Spleen (tissue), 11 donors: ENCODE results near the gene IL32. TPM values are rescaled to one million over a fixed set of nuclear protein-coding genes. Genes with fewer than 3 reads are reported as not detected.

Experiments used
- DNase-seq: peaks from one replicate; pipeline ENCODE4 v3.0.0-alpha.2; 2020
- H3K27ac ChIP-seq, 8 donors: fragments of 200-600 bp; sonication (generic) in 7 of 8; 1 replicate in 4 of 8; 2 replicates in 4 of 8; pipeline versions ENCODE4 v1.5.0 to v1.8.0; 2016 to 2021; ENCODE audit warnings: inconsistent platforms in 4 of 8, mild to moderate bottlenecking in 4 of 8, moderate library complexity in 1 of 8
- H3K27me3 ChIP-seq, 7 donors: fragments of 200-600 bp; sonication (generic) in 6 of 7; replicated peaks in 1 of 7; 1 replicate in 4 of 7; 2 replicates in 3 of 7; pipeline versions ENCODE4 v1.5.0 to v1.8.0; 2016 to 2021; ENCODE audit warnings: inconsistent platforms in 3 of 7, mild to moderate bottlenecking in 1 of 7
- H3K36me3 ChIP-seq, 6 donors: fragments of 200-600 bp; sonication (generic) in 5 of 6; 1 replicate in 4 of 6; 2 replicates in 2 of 6; pipeline versions ENCODE4 v1.5.0 to v1.8.0; 2016 to 2021; ENCODE audit warnings: inconsistent platforms in 2 of 6
- H3K4me1 ChIP-seq, 6 donors: fragments of 200-600 bp; sonication (generic) in 5 of 6; 1 replicate in 3 of 6; 2 replicates in 3 of 6; pipeline versions ENCODE4 v1.5.0 to v1.8.0; 2016 to 2021; ENCODE audit warnings: inconsistent platforms in 3 of 6
- H3K4me3 ChIP-seq, 8 donors: fragments of 200-600 bp; sonication (generic) in 7 of 8; 1 replicate in 4 of 8; 2 replicates in 4 of 8; pipeline versions ENCODE4 v1.5.0 to v1.8.0; 2016 to 2021; ENCODE audit warnings: inconsistent platforms in 4 of 8, mild to moderate bottlenecking in 4 of 8, moderate library complexity in 2 of 8
- H3K9me3 ChIP-seq, 8 donors: fragments of 200-600 bp; sonication (generic) in 7 of 8; 1 replicate in 4 of 8; 2 replicates in 4 of 8; pipeline versions ENCODE4 v1.5.0 to v1.8.0; 2016 to 2021; ENCODE audit warnings: inconsistent platforms in 4 of 8
- POLR2A ChIP-seq, 3 donors: fragments of 450-650 bp; IDR thresholded peaks; one replicate each; pipeline ENCODE4 v1.5.1; 2017; ENCODE audit warnings: antibody characterized with exemption in 3 of 3, mild to moderate bottlenecking in 1 of 3
- POLR2AphosphoS5 ChIP-seq, 3 donors: sonication (generic); formaldehyde crosslinking; IDR thresholded peaks; one replicate each; pipeline ENCODE4 v1.5.1; 2017; ENCODE audit warnings: antibody characterized with exemption in 3 of 3
- WGBS, 5 donors: extraction: QIAGEN DNeasy Blood & Tissue Kit in 3 of 5; methylation state at CpG; one replicate each; pipeline versions ENCODE4 v1.1.5 to v1.1.7; 2013 to 2018; 5-methylcytosine and 5-hydroxymethylcytosine counted together
- intact Hi-C: fragments of 100-400 bp; cut with DNase I; formaldehyde crosslinking; loops from one replicate; pipeline ENCODE4 v1.15.0; 2023; ENCODE audit warnings: low total_unique reads
- polyA plus RNA-seq, 3 donors: library from polyadenylated mRNA; stranded (reverse); fragments of 200-250 nt; gene quantifications; one replicate each; pipeline ENCODE4 v1.2.1, GENCODE V29; 2013
- total RNA-seq, 7 donors: library from RNA; depleted of rRNA in 3 of 7; stranded (reverse); fragments of >200 nt in 3 of 7; fragmentation: NEBNext Ultra II Directional in 4 of 7; extraction: Animal tissue kit (Norgen Biotek cat#: 25700) in 4 of 7; gene quantifications; one replicate each; pipeline versions ENCODE4 v1.1.0 to v1.2.1, GENCODE V29; 2016 to 2021
- TF ChIP-seq, protein P1 (sequence below), 11 experiments: fragments of 200-600 bp in 7 of 11; fragments of 450-650 bp in 4 of 11; sonication (generic) in 4 of 11; IDR thresholded peaks in 8 of 11; conservative IDR thresholded peaks in 3 of 11; 1 replicate in 7 of 11; 2 replicates in 4 of 11; pipeline versions ENCODE4 v1.4.0 to v1.8.0; 2016 to 2021; ENCODE audit warnings: antibody characterized with exemption in 11 of 11, inconsistent platforms in 4 of 11, mild to moderate bottlenecking in 1 of 11
- donor health status: healthy with polysubstance abuse.
- donor health status: DM: no; HTN: no; CAD: no; lungs with moderate emphysema.
- donor health status: DM: no; HTN: no; CAD: no.
- donor health status: Bipolar disorder and iron deficiency.
- donor health status: healthy.
- donor health status: DM: no; HTN: no; CAD: no.
- donor health status: DM: yes; HTN: yes; CAD: no.

IL32 gene
- total and polyA plus RNA-seq, 10 donors, result 171 to 624 (median 293) TPM

DNA sequence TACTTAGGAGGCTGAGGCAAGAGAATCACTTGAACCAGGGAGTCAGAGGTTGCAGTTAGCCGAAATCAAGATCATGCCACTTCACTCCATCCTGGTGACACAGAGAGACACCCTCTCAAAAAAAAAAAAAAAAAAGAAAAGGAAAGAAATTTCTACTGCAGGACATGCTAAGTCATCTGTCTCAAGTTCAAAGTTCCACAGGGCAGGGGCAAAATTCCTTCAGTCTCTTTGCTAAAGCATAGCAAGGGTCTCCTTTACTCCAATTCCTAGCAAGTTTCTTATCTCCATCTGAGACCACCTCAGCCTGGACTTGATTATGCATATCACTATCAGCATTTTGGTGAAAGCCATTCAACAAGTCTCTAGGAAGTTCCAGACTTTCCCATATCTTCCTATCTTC, 19.1 kb downstream of the IL32 start:
- Histone ChIP-seq H3K9me3 (no peaks in the 10 kb centered on the region), H3K4me3 (no peak overlapping the region), H3K36me3 (peaks cover 0 to 5% (median 0%) of the 10 kb centered on the region in 6 donors), H3K4me1 (peaks cover 4 to 66% (median 31%) of the 10 kb centered on the region in 6 donors), H3K27me3 (no peaks in the 10 kb centered on the region), H3K27ac (peak overlapping the region in 4 of 8 donors; percentile 13 to 87 (median 84))
- intact Hi-C loops, result no loop called here
- DNase-seq, result no peak
- WGBS, 5 donors, result 61 to 92% (median 80%) methylated on average over 1 of the region's 1 CpG
- TF ChIP-seq, protein P1, sequence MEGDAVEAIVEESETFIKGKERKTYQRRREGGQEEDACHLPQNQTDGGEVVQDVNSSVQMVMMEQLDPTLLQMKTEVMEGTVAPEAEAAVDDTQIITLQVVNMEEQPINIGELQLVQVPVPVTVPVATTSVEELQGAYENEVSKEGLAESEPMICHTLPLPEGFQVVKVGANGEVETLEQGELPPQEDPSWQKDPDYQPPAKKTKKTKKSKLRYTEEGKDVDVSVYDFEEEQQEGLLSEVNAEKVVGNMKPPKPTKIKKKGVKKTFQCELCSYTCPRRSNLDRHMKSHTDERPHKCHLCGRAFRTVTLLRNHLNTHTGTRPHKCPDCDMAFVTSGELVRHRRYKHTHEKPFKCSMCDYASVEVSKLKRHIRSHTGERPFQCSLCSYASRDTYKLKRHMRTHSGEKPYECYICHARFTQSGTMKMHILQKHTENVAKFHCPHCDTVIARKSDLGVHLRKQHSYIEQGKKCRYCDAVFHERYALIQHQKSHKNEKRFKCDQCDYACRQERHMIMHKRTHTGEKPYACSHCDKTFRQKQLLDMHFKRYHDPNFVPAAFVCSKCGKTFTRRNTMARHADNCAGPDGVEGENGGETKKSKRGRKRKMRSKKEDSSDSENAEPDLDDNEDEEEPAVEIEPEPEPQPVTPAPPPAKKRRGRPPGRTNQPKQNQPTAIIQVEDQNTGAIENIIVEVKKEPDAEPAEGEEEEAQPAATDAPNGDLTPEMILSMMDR (IDR thresholded peaks at IDR 0.05 in 8 of 11, conservative IDR thresholded peaks at IDR 0.05 in 3 of 11), result no peak
- no peak for TF ChIP-seq POLR2AphosphoS5 (IDR thresholded peaks at IDR 0.05)
- no peak for TF ChIP-seq POLR2A (IDR thresholded peaks at IDR 0.05)

DNA sequence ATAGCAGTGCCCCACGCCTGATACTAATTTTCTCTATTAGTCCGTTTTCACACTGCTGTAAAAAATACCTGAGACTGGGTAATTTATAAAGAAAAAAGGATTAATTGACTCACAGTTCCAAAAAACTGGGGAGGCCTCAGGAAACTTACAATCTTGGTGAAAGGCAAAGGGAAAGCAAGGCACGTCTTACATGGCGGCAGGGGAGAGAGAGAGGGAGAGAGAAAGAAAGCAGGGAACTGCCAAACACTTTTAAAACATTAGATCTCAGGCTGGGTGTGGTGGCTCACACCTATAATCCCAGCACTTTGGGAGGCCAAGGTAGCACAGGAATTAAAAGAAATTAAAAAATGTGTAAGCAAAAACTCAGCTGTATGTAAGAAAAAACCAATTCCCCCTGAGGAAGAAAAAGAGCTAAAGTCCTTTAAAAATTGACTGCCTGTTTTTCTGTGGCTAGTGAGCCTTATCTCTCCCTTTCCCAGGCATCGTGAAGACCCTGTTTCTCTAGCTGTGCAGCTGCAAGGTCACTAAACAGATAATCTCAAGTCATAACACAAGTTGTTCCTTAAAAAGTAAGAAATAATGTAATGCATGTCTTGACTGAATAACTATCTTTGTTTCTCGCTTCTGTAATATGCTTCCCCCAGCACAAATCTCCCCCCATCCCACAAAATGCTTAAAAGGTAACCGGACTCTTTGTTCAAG, 19.7 kb downstream of the IL32 start:
- 69 to 77% (median 72%) methylated on average over 7 of the region's 7 CpGs for WGBS, 5 donors
- DNase-seq, result no peak
- Histone ChIP-seq H3K4me3 (peak overlapping the region in 1 of 8 donors; percentile 61), H3K27me3 (no peaks in the 10 kb centered on the region), H3K27ac (peak overlapping the region in 6 of 8 donors; percentile 13 to 87 (median 82)), H3K36me3 (peaks cover 0 to 5% (median 0%) of the 10 kb centered on the region in 6 donors), H3K9me3 (no peaks in the 10 kb centered on the region), H3K4me1 (peaks cover 4 to 72% (median 31%) of the 10 kb centered on the region in 6 donors)
- no peak for TF ChIP-seq POLR2AphosphoS5 (IDR thresholded peaks at IDR 0.05)
- TF ChIP-seq, protein P1 (IDR thresholded peaks at IDR 0.05 in 8 of 11, conservative IDR thresholded peaks at IDR 0.05 in 3 of 11), result no peak
- TF ChIP-seq POLR2A (IDR thresholded peaks at IDR 0.05), result no peak
- intact Hi-C loops, result no loop called here

DNA sequence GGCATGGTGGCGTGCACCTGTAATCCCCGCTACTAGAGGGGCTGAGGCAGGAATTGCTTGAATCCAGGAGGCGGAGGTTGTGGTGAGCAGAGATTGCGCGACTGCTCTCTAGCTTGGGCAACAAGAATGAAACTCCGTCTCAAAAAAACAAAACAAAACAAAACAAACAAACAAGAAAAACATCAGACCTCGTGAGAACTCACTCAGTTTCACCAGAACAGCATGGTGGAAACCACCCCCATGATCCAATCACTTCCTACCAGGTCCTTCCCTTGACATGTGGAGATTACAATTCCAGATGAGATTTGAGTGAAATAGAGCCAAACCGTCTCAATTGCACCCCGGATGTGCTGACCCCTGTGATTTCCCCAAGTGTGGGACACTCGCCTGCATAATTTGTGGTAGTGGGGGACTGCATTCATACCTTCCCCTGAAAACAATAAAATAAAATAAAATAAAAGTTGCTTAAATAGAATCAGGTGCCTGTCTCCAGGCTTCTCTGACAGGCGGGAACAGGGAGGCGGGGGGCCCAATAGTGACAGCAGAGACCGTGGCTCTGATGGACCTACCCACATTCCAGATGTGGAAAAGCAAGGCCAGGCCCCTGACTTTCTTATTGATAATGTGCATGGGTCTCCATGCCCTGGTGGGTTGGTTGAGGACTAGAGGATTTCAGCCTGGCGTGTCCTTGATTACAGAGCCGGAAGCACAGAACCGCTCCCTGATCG, 20.6 kb downstream of the IL32 start:
- H3K27me3 ChIP-seq, result no peaks in the 10 kb centered on the region
- peaks cover 0 to 3% (median 0%) of the 10 kb centered on the region in 6 donors for H3K36me3 ChIP-seq
- intact Hi-C loops, result no loop called here
- peaks cover 4 to 76% (median 31%) of the 10 kb centered on the region in 6 donors for H3K4me1 ChIP-seq
- no peaks in the 10 kb centered on the region for H3K9me3 ChIP-seq
- DNase-seq, result peak; percentile 20
- no peak for TF ChIP-seq POLR2AphosphoS5 (IDR thresholded peaks at IDR 0.05)
- TF ChIP-seq, protein P1 (IDR thresholded peaks at IDR 0.05 in 8 of 11, conservative IDR thresholded peaks at IDR 0.05 in 3 of 11), result no peak
- TF ChIP-seq POLR2A (IDR thresholded peaks at IDR 0.05), result no peak
- H3K4me3 ChIP-seq, result peak overlapping the region in 7 of 8 donors; percentile 4 to 61 (median 31)
- peak overlapping the region; percentile 27 to 87 (median 82) for H3K27ac ChIP-seq
- 69 to 82% (median 74%) methylated on average over 17 of the region's 17 CpGs for WGBS, 5 donors
